Naive thymus-derived CD4-positive, alpha-beta T cell (primary cell): ENCODE measurements around the gene STX19. TPM values are rescaled to one million over a fixed set of nuclear protein-coding genes. Genes with fewer than 3 reads are reported as not detected.
A peak's percentile ranks its signal among the peaks of the same experiment; 100 is the strongest.

Experiments
- ATAC-seq: fragments of 150-1000 bp; cut with Tn5 transposase; 2 replicates; pipeline ENCODE4 v1.10.0; 2021; ENCODE audit warnings: mild to moderate bottlenecking, moderate library complexity
- CTCF ChIA-PET: fragments of 350-600 bp; sonication (Branson Sonifier 250); formaldehyde crosslinking; loops from one replicate; lab custom pipeline; 2021; ENCODE audit warnings: antibody characterized with exemption; lab: Charles Lee
- POLR2A ChIA-PET: fragments of 350-600 bp; sonication (Branson Sonifier 250); formaldehyde crosslinking; loops from one replicate; lab custom pipeline; 2021; ENCODE audit warnings: antibody characterized with exemption, inconsistent platforms; lab: Charles Lee
- DNase-seq, 9 donors: peaks; one replicate each; pipeline versions ENCODE4 v3.0.0 to v3.0.0-alpha.2; 2020 to 2022; ENCODE audit warnings: mixed read lengths in 1 of 9
- H3K27ac ChIP-seq: one replicate; pipeline ENCODE4 v1.7.0; 2013; ENCODE audit warnings: mild to moderate bottlenecking, low read depth, low read length, moderate library complexity
- H3K27me3 ChIP-seq, 2 donors: one replicate each; pipeline ENCODE4 v1.7.0; 2013; ENCODE audit warnings: low read length in 2 of 2, mild to moderate bottlenecking in 2 of 2, moderate library complexity in 2 of 2; ENCODE audit not compliant: control insufficient read depth in 2 of 2, insufficient read depth in 2 of 2
- H3K36me3 ChIP-seq, 3 experiments: 1 replicate in 2 of 3; 2 replicates in 1 of 3; pipeline ENCODE4 v1.7.0; 2013; ENCODE audit warnings: low read length in 3 of 3, mild to moderate bottlenecking in 3 of 3, moderate library complexity in 1 of 3; ENCODE audit not compliant: insufficient read depth in 3 of 3, control insufficient read depth in 2 of 3
- H3K4me1 ChIP-seq, 2 donors: one replicate each; pipeline ENCODE4 v1.7.0; 2013; ENCODE audit warnings: low read length in 2 of 2, mild to moderate bottlenecking in 2 of 2, moderate library complexity in 1 of 2; ENCODE audit not compliant: control insufficient read depth in 2 of 2, insufficient read depth in 2 of 2
- H3K4me3 ChIP-seq: 2 replicates; pipeline ENCODE4 v1.7.0; 2013; ENCODE audit warnings: mild to moderate bottlenecking, low read length
- H3K9me3 ChIP-seq, 3 experiments: 1 replicate in 2 of 3; 2 replicates in 1 of 3; pipeline ENCODE4 v1.7.0; 2013; ENCODE audit warnings: low read length in 3 of 3; ENCODE audit not compliant: control insufficient read depth in 2 of 3
- H3K27ac Mint-ChIP-seq, 9 donors: one replicate each; pipeline ENCODE4 v1.8.0; 2020 to 2022; ENCODE audit warnings: mixed read lengths in 9 of 9, mild to moderate bottlenecking in 8 of 9, moderate library complexity in 5 of 9, inconsistent platforms in 2 of 9
- H3K27me3 Mint-ChIP-seq, 5 donors: one replicate each; pipeline ENCODE4 v1.8.0; 2021 to 2022; ENCODE audit warnings: mixed read lengths in 5 of 5, mild to moderate bottlenecking in 1 of 5
- H3K36me3 Mint-ChIP-seq, 5 donors: one replicate each; pipeline ENCODE4 v1.8.0; 2020 to 2022; ENCODE audit warnings: mixed read lengths in 5 of 5, mild to moderate bottlenecking in 3 of 5, inconsistent platforms in 1 of 5
- H3K4me1 Mint-ChIP-seq, 7 donors: one replicate each; pipeline ENCODE4 v1.8.0; 2020 to 2022; ENCODE audit warnings: mixed read lengths in 7 of 7, mild to moderate bottlenecking in 3 of 7, inconsistent platforms in 1 of 7
- H3K4me3 Mint-ChIP-seq, 10 donors: one replicate each; pipeline ENCODE4 v1.8.0; 2020 to 2022; ENCODE audit warnings: mild to moderate bottlenecking in 10 of 10, mixed read lengths in 10 of 10, moderate library complexity in 6 of 10, inconsistent platforms in 2 of 10
- H3K9me3 Mint-ChIP-seq, 11 donors: one replicate each; pipeline ENCODE4 v1.8.0; 2020 to 2022; ENCODE audit warnings: mixed read lengths in 11 of 11, mild to moderate bottlenecking in 4 of 11, inconsistent platforms in 1 of 11, moderate library complexity in 1 of 11
- intact Hi-C, 2 donors: fragments of 100-400 bp; cut with micrococcal nuclease; formaldehyde crosslinking; loops; one replicate each; pipeline ENCODE4 v1.15.1; 2023
- polyA plus RNA-seq, 2 donors: library from polyadenylated mRNA; unstranded; fragments of 300-500 nt; fragmentation: Illumina TruSeq; gene quantifications; one replicate each; pipeline ENCODE4 v1.2.3, GENCODE V29; 2021
- total RNA-seq, 6 experiments: library from RNA in 5 of 6; stranded (reverse) in 5 of 6; gene quantifications; 1 replicate in 5 of 6; 2 replicates in 1 of 6; pipeline ENCODE4 v1.2.3 and lab custom pipeline; 2021 to 2026

STX19 gene
- total and polyA plus RNA-seq, 7 experiments from 2014 or later = 0.45 TPM; not detected in 6

- POLR2A ChIA-PET = interaction anchor here (0.6 to 1.7 kb wide), 3 partner anchors 11 to 48 kb away, joined by 3 to 6 read pairs (median 4); partner anchors contain the start of genes DHFR2 and NSUN3
- Histone ChIP-seq H3K4me3 (no peak overlapping the region), H3K36me3 (no peaks in the 10 kb centered on the region), H3K9me3 (no peaks in the 10 kb centered on the region), H3K27ac (no peak overlapping the region), H3K27me3 (no peaks in the 10 kb centered on the region), H3K4me1 (no peaks in the 10 kb centered on the region)
- Mint-ChIP-seq H3K9me3 (no peaks in the 10 kb centered on the region), H3K27ac (peak overlapping the region in 6 of 9 donors; percentile 3 to 53 (median 40)), H3K4me3 (peak overlapping the region in 2 of 10 donors; percentile 14 to 56), H3K36me3 (peaks cover 0 to 20% (median 4%) of the 10 kb centered on the region in 5 donors), H3K4me1 (peaks cover 8 to 25% (median 21%) of the 10 kb centered on the region in 7 donors), H3K27me3 (no peaks in the 10 kb centered on the region)
- DNase-seq (peak in 5 of 9 donors; percentile 3 to 35 (median 25)), ATAC-seq (no peak)
- intact Hi-C loops = no loop called here
- CTCF ChIA-PET = interaction anchor here (0.7 kb wide), 1 partner anchor 10 kb away, joined by 3 read pairs; no protein-coding TSS in a partner anchor
These were observed 13.4 kb downstream of the STX19 start for GRCh38 chr3:94015025-94015424.

DNA sequence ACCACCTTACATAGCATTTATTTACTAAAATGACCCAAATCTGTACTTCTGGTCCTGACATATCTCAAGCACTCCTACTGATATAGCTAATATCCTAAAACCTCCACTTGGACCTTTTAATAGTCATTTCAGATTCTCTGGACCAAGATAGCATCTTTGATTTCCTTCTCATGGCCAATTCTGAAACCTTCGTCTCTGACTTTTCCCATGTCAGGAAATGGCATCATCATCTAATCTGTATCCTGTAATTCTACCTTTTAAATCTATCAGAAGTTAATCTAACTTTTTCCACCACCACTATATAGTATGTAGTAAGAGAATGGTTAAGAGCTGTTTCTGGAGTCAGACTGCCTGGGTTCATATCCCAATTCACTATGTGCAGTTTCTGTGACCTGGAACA, 16.2 kb downstream of the STX19 start:
- Mint-ChIP-seq H3K4me3 (peak overlapping the region in 1 of 10 donors; percentile 73), H3K9me3 (no peaks in the 10 kb centered on the region), H3K27ac (peak overlapping the region in 2 of 9 donors; percentile 5 to 68), H3K4me1 (peaks cover 8 to 28% (median 21%) of the 10 kb centered on the region in 7 donors), H3K27me3 (no peaks in the 10 kb centered on the region), H3K36me3 (peaks cover 0 to 17% (median 0%) of the 10 kb centered on the region in 5 donors)
- H3K4me1 ChIP-seq = no peaks in the 10 kb centered on the region
- H3K27ac ChIP-seq = no peak overlapping the region
- H3K4me3 ChIP-seq = no peak overlapping the region
- POLR2A ChIA-PET = no interaction called here
- CTCF ChIA-PET = interaction anchor here (0.5 to 1.4 kb wide), 2 partner anchors 38 to 57 kb away, joined by 3 read pairs; partner anchors contain the start of gene PROS1
- no peaks in the 10 kb centered on the region for H3K36me3 ChIP-seq
- no peak for DNase-seq
- no peaks in the 10 kb centered on the region for H3K27me3 ChIP-seq
- no peak for ATAC-seq
- H3K9me3 ChIP-seq = no peaks in the 10 kb centered on the region
- intact Hi-C loops = no loop called here

GRCh38 chr3:94011233-94011711, 17.1 kb downstream of the STX19 start:
- peaks cover 8 to 30% (median 22%) of the 10 kb centered on the region in 7 donors for H3K4me1 Mint-ChIP-seq
- intact Hi-C loops = no loop called here
- no peak for ATAC-seq
- Histone ChIP-seq H3K27me3 (no peaks in the 10 kb centered on the region), H3K4me3 (no peak overlapping the region), H3K4me1 (no peaks in the 10 kb centered on the region), H3K36me3 (no peaks in the 10 kb centered on the region), H3K27ac (no peak overlapping the region), H3K9me3 (no peaks in the 10 kb centered on the region)
- ChIA-PET CTCF (no interaction called here), POLR2A (no interaction called here)
- peak overlapping the region in 2 of 10 donors; percentile 0 to 73 for H3K4me3 Mint-ChIP-seq
- H3K9me3 Mint-ChIP-seq = no peaks in the 10 kb centered on the region
- H3K27ac Mint-ChIP-seq = peak overlapping the region in 3 of 9 donors; percentile 5 to 68 (median 28)
- H3K27me3 Mint-ChIP-seq = no peaks in the 10 kb centered on the region
- peaks cover 0 to 19% (median 2%) of the 10 kb centered on the region in 5 donors for H3K36me3 Mint-ChIP-seq
- DNase-seq = no peak

GRCh38 chr3:94009608-94010007, 18.8 kb downstream of the STX19 start:
- H3K4me1 Mint-ChIP-seq = peaks cover 2 to 24% (median 14%) of the 10 kb centered on the region in 7 donors
- CTCF ChIA-PET = interaction anchor here (1.6 kb wide), 1 partner anchor 60 kb away, joined by 3 read pairs; no protein-coding TSS in a partner anchor
- no peaks in the 10 kb centered on the region for H3K27me3 Mint-ChIP-seq
- intact Hi-C loops = no loop called here
- H3K27ac ChIP-seq = no peak overlapping the region
- no peak for ATAC-seq
- H3K4me3 ChIP-seq = no peak overlapping the region
- no peak overlapping the region for H3K4me3 Mint-ChIP-seq
- no peaks in the 10 kb centered on the region for H3K9me3 ChIP-seq
- no peaks in the 10 kb centered on the region for H3K9me3 Mint-ChIP-seq
- H3K27me3 ChIP-seq = no peaks in the 10 kb centered on the region
- peaks cover 0 to 16% (median 4%) of the 10 kb centered on the region in 5 donors for H3K36me3 Mint-ChIP-seq
- H3K4me1 ChIP-seq = no peaks in the 10 kb centered on the region
- POLR2A ChIA-PET = interaction anchor here (0.8 kb wide), 1 partner anchor 62 kb away, joined by 3 read pairs; no protein-coding TSS in a partner anchor
- no peak for DNase-seq
- no peak overlapping the region for H3K27ac Mint-ChIP-seq
- H3K36me3 ChIP-seq = no peaks in the 10 kb centered on the region

DNA sequence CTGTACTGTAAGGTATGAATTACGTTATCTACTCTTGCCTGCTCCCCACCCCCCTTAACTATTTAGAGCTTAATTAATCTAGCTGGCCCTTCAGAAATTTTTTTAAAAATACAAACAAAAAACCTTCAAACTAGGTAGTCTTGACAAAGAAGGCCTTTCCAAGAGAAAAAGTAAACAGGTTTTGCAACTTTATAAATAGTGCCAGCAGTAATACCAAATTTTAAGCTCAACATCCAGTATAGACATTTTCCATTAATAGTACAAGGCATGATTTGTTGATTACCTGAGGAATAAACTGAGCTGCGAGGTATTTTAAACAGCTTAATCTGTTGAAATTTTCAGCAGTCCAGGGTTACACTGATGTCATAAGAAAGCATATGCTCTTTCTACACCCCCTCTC, 20.1 kb downstream of the STX19 start:
- no peak overlapping the region for H3K27ac Mint-ChIP-seq
- ATAC-seq (no peak), DNase-seq (no peak)
- no peaks in the 10 kb centered on the region for H3K27me3 Mint-ChIP-seq
- no peaks in the 10 kb centered on the region for H3K27me3 ChIP-seq
- no peak overlapping the region for H3K27ac ChIP-seq
- intact Hi-C loops = no loop called here
- ChIA-PET POLR2A (no interaction called here), CTCF (interaction anchor here (0.9 kb wide), 1 partner anchor 61 kb away, joined by 4 read pairs; no protein-coding TSS in a partner anchor)
- H3K9me3 Mint-ChIP-seq = no peaks in the 10 kb centered on the region
- H3K4me3 ChIP-seq = no peak overlapping the region
- H3K4me1 Mint-ChIP-seq = peaks cover 0 to 27% (median 16%) of the 10 kb centered on the region in 7 donors
- H3K9me3 ChIP-seq = no peaks in the 10 kb centered on the region
- no peak overlapping the region for H3K4me3 Mint-ChIP-seq
- peaks cover 0 to 15% (median 4%) of the 10 kb centered on the region in 5 donors for H3K36me3 Mint-ChIP-seq
- no peaks in the 10 kb centered on the region for H3K4me1 ChIP-seq
- no peaks in the 10 kb centered on the region for H3K36me3 ChIP-seq

DNA sequence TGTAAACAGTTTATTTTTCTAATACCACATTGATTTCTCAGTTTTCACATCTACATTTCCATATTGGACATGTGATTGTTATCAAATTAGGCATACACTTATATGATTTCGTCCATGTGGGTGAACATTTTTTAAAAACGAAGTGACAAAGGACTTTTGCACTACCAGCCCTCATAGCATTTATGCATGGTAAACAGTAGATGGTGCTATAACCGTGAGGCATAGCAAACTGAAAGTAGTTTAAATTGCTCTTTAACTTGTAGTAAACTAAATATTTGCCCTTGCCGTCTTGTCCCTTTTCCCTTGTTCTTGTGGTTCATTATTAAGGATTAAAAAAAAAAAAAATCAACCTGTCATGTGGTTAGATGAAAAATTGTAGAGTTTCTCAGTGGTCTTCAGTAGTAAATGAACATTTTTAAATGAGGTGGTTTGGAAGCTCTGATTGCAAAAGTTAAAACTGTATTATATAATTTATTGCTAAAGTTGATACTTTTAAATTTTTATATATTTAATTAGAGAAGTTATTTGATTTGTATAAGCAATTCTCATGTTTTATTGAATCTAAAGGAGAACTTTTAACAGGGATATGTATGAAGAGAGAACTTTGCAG, 24.0 kb downstream of the STX19 start:
- Mint-ChIP-seq H3K27me3 (no peaks in the 10 kb centered on the region), H3K27ac (peak overlapping the region in 4 of 9 donors; percentile 15 to 91 (median 67)), H3K4me3 (peak overlapping the region; percentile 8 to 82 (median 75)), H3K9me3 (peaks cover 0 to 1% (median 0%) of the 10 kb centered on the region in 11 donors), H3K36me3 (peaks cover 0 to 4% (median 2%) of the 10 kb centered on the region in 5 donors), H3K4me1 (peaks cover 0 to 7% (median 4%) of the 10 kb centered on the region in 7 donors)
- H3K27ac ChIP-seq = no peak overlapping the region
- H3K36me3 ChIP-seq = no peaks in the 10 kb centered on the region
- H3K4me3 ChIP-seq = no peak overlapping the region
- ATAC-seq (peak; percentile 91), DNase-seq (peak in 7 of 9 donors; percentile 18 to 61 (median 51))
- intact Hi-C loops = loop anchor here (1.0 to 5.0 kb wide), 7 partner anchors 24 to 283 kb away; partner anchors contain the start of genes ARL13B (in 2 of the 2) and DHFR2 (in 1 of the 2)
- no peaks in the 10 kb centered on the region for H3K9me3 ChIP-seq
- H3K27me3 ChIP-seq = no peaks in the 10 kb centered on the region
- POLR2A ChIA-PET = interaction anchor here (0.5 to 1.4 kb wide), 3 partner anchors 58 to 65 kb away, joined by 3 to 6 read pairs (median 3); partner anchors contain the start of genes DHFR2 and NSUN3
- CTCF ChIA-PET = interaction anchor here (0.6 to 5.9 kb wide), 5 partner anchors 23 to 144 kb away, joined by 3 to 32 read pairs (median 4); partner anchors contain the start of gene ARL13B
- no peaks in the 10 kb centered on the region for H3K4me1 ChIP-seq
